Measurements from ENCODE around the gene NTM. TPM values are rescaled to one million over a fixed set of nuclear protein-coding genes. Genes with fewer than 3 reads are reported as not detected.

Gene NTM
- total RNA-seq, 2 donors from 2014 or later, result 19.1 to 44.7 TPM

- DNase-seq (ENCODE audit: low spot score), result no peak
- peaks cover 0 to 12% of the 10 kb centered on the region in 2 donors for H3K4me1 ChIP-seq
- H3K27ac ChIP-seq, result no peak overlapping the region
- H3K9me3 ChIP-seq, result no peaks in the 10 kb centered on the region
- no peak for TF ChIP-seq CTCF (IDR thresholded peaks at IDR 0.05)
- H3K27me3 ChIP-seq, result no peaks in the 10 kb centered on the region
- H3K4me3 ChIP-seq, result no peak overlapping the region
- no peaks in the 10 kb centered on the region for H3K36me3 ChIP-seq
Measured at GRCh38 chr11:131985846-131986301, 615.5 kb downstream of the NTM start.

GRCh38 chr11:131987703-131988102 lies 617.3 kb downstream of the NTM start:
- no peaks in the 10 kb centered on the region for H3K36me3 ChIP-seq
- H3K4me3 ChIP-seq, result no peak overlapping the region
- H3K9me3 ChIP-seq, result no peaks in the 10 kb centered on the region
- H3K27me3 ChIP-seq, result no peaks in the 10 kb centered on the region
- no peaks in the 10 kb centered on the region for H3K4me1 ChIP-seq
- TF ChIP-seq CTCF (IDR thresholded peaks at IDR 0.05), result no peak
- no peak for DNase-seq (ENCODE audit: low spot score)
- H3K27ac ChIP-seq, result no peak overlapping the region

DNA sequence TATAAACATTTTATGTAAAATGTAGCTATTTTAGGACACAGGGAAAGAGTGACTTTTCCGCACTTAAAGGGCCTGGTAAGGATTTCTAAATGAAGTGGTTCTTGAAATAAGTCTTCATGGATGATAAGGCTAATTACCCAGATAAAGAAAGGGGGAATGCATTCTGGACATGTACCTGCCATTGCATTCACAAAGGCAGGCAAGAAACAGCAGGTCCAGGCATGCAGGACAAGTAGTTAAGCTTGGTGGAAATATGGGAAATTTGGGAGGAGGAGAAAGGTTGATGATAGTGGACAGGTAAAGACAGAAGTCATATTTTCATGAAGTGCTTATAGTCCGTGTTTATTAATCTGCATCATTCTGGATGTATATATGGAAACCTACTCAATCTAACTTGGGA lies 621.2 kb downstream of the NTM start:
- H3K4me3 ChIP-seq, result no peak overlapping the region
- peaks cover 0 to 8% of the 10 kb centered on the region in 2 donors for H3K9me3 ChIP-seq
- no peak overlapping the region for H3K27ac ChIP-seq
- DNase-seq (ENCODE audit: low spot score), result no peak
- no peaks in the 10 kb centered on the region for H3K27me3 ChIP-seq
- no peak for TF ChIP-seq CTCF (IDR thresholded peaks at IDR 0.05)
- H3K4me1 ChIP-seq, result no peaks in the 10 kb centered on the region
- H3K36me3 ChIP-seq, result no peaks in the 10 kb centered on the region

DNA sequence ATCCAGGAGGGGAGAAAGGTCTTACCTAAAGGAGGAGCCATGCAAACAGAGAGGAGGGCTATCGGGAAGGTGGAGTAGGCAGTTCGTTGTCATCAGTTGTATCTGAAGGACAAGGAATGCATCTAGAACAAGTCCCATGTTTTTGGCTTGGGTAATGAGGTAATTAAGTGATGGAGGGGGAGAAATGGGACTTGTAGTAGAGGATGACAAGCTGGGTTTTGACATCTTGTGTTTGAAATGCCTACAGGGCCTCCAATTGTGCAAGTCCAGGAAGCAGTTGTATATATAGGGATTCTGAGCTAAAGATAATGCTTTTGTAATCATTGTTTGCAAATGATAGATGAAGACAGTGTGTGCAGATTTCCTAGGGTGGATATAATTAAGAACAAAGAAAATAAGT lies 622.8 kb downstream of the NTM start:
- Histone ChIP-seq H3K9me3 (peaks cover 0 to 8% of the 10 kb centered on the region in 2 donors), H3K27ac (no peak overlapping the region), H3K4me3 (no peak overlapping the region), H3K4me1 (no peaks in the 10 kb centered on the region), H3K27me3 (no peaks in the 10 kb centered on the region), H3K36me3 (no peaks in the 10 kb centered on the region)
- no peak for TF ChIP-seq CTCF (IDR thresholded peaks at IDR 0.05)
- DNase-seq (ENCODE audit: low spot score), result no peak

DNA sequence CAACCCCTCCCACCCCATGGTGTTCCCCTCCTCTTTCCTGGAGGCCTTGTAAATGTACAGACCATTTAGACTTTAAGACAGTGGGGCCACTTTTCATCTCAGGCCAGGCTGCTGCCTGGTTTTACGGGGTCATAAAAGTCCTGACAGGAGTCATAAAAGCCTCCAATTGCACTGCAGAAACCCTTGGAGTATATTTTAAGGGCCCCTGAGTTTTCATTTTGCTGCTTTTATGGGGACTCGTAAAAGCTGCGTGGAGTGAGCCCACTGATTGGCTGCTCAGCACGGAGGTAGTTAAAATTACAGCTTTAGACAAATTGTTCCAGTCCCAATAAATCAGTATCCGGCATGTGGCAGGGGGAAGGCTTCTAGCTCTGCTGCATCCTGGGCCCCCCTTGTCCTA lies 627.6 kb downstream of the NTM start:
- Histone ChIP-seq H3K4me1 (no peaks in the 10 kb centered on the region), H3K36me3 (no peaks in the 10 kb centered on the region), H3K27ac (no peak overlapping the region), H3K4me3 (no peak overlapping the region), H3K27me3 (no peaks in the 10 kb centered on the region), H3K9me3 (peaks cover 0 to 8% of the 10 kb centered on the region in 2 donors)
- TF ChIP-seq CTCF (IDR thresholded peaks at IDR 0.05), result no peak
- DNase-seq (ENCODE audit: low spot score), result no peak

DNA sequence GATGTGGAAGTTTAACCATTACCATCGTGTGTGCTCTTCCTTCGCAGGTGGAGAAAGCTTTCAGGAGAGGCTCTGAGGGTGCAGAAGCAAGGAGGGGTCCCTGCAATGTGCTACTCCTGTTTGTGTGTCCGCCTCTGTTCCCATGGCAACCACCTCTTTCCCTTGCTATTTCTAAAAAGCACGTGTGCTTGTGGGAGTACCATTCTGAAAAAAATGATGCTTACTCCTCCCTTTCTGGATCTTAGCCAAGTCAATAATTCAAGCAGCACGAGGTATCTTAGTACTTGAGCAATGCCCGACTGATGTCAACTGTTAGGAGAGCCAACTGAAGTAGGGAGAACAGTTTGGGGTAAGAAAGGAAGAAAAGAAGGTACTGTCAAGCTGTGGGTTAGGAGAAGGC lies 628.7 kb downstream of the NTM start:
- DNase-seq (ENCODE audit: low spot score), result no peak
- no peaks in the 10 kb centered on the region for H3K27me3 ChIP-seq
- no peak for TF ChIP-seq CTCF (IDR thresholded peaks at IDR 0.05)
- H3K4me3 ChIP-seq, result no peak overlapping the region
- peaks cover 0 to 8% of the 10 kb centered on the region in 2 donors for H3K9me3 ChIP-seq
- no peaks in the 10 kb centered on the region for H3K4me1 ChIP-seq
- no peak overlapping the region for H3K27ac ChIP-seq
- no peaks in the 10 kb centered on the region for H3K36me3 ChIP-seq
